Suppressor macrophage treated with lipopolysaccharide for 4 hours (primary cell): ENCODE results near the gene NBR1.
"Not testable (repeated sequence)": the region's sequence is repeated elsewhere in the genome, so short reads cannot be mapped to it uniquely, and the experiment has no call there.

Source experiments
- DNase-seq: peaks from one replicate; pipeline ENCODE4 v3.0.0-alpha.2; 2020

The NBR1 gene

DNA sequence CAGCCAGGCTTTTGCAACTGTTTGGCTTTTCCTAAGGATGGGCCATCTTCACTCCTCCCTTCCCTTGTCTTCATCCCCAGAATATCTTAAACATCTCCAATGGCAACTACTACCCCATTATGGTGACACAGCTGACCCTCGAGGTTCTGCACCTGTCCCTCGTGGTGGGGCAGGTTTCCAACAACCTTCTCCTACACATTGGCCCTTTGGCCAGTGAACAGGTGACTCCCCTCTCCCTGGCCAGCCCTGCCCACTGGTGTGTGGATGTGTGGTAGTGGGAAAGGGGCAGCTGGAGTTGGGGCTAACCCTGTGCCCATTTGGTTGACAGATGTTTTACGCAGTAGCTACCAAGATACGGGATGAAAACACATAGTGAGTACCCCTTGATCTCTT is 45.4 kb downstream of the NBR1 start:
- no peak for DNase-seq

DNA sequence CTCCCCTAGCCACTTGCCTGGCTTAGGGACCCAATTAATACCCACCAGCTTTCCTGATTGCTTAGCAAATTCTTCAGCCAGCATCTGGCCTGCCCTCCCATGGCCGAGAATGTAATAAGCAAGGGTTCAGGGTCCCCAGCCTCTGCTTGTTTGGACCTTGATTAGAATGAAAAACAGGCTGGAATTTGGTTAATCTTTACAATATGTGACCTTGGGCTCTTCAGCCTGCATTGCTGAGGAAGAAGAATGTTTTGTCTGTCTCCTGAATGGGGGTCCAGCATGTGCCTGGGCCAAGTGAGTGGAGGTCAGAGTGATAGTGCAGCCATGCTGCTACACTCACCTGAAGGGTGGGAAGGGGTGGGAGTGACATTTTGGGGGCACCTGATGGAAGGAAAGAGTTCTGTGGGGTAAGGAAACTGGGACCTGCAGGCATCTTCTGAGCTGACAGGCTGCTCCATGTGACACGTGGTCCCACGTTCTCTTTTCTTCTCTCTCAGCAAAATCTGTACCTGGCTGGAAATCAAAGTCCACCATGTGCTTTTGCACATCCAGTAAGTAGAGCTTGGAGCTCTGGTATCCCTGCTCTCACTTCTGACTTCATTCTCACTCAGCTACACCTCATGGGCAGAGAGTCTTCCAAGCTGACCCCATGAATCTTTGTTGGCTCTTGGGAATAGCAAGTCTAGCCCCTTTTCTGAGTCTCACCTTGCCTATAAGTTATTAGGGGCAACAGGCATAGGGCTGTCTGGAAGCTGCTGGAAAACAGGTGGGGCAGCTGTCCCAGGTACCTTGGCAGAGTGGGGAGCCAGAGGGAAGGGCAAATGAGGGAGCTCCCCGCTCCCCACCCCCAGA is 46.0 kb downstream of the NBR1 start:
- DNase-seq, result no peak

DNA sequence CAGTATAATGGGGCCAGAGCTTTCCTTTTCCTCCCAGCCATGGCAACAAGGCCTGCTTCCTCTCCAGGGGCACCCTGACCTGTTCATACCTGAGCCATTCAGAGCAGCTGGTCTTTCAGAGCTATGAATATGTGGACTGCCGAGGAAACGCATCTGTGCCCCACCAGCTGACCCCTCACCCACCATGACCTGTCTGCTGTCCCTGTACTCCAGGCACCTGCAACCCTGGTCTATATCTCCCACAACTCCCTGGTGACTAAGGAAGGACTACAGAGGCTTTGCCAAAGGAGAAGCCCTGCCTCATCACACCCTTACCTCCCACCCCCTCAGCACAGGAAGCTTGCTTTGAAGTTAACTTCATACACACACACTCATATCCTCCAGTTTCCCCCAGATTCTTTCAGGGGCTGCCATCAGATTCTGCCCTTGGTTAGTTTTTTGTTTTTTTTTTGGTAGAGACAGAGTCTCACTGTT is 46.6 kb downstream of the NBR1 start:
- DNase-seq, result no peak

DNA sequence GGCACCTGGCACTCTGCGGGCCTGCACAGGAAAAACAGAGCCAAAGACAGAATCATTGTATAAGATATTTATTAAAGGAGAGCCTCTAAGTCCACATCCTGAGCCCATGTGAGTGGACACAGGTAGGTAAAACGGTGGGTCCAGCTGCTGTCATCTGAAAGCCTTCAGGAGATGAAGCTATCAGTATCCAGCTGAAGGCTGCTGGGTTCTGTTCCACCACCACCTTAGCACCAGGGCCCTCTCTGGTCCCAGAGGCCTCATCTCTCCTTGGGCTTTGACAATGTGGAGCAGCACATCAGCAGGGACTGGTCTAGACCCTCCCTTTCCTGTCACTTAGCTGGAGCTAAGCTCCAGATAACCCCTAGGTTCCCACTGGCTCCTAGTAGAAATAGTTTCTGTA is 48.0 kb downstream of the NBR1 start:
- DNase-seq, result no peak

GRCh38 chr17:43219746-43220380 is 48.8 kb downstream of the NBR1 start:
- DNase-seq, result no peak

- no peak for DNase-seq
Observed at GRCh38 chr17:43220511-43221125, 49.6 kb downstream of the NBR1 start.

DNA sequence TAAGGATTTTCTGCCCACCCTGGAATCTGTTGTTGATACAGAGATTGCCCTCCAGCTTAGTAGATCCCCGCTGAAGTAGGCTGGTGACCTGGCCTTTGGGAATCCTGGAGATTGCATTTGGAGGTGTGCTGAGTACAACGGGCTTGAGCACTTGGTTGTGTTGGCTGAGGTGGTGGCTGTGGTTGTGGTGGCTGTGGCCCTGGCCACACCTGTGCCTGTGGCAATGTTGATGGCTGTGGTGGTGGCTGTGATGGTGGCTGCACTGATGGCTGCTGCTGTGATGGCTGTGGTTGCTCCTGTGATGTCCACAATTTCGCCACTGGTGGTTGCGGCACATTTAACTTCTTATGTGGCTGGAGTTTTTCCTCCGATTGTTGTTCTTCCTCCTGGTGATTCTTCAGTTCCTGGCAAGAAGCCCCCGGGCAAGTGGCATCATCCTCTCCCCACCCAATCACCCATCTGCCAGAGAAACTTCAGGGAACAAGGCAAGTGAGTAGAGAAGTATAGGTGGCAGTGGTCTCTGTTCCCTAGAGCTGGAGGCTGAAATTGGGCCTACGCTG is 53.2 kb downstream of the NBR1 start:
- no peak for DNase-seq

GRCh38 chr17:43226393-43226792 is 55.4 kb downstream of the NBR1 start:
- DNase-seq, result no peak

GRCh38 chr17:43228020-43228782 is 57.2 kb downstream of the NBR1 start, which contains the start of gene CCDC200:
Gene CCDC200, minus strand, starts transcription at chr17:43228623. Its CDS starts 69 bp downstream, at chr17:43228554.
- DNase-seq, result not testable (repeated sequence)

GRCh38 chr17:43231205-43232020 is 60.4 kb downstream of the NBR1 start:
- DNase-seq, result not testable (repeated sequence)

DNA sequence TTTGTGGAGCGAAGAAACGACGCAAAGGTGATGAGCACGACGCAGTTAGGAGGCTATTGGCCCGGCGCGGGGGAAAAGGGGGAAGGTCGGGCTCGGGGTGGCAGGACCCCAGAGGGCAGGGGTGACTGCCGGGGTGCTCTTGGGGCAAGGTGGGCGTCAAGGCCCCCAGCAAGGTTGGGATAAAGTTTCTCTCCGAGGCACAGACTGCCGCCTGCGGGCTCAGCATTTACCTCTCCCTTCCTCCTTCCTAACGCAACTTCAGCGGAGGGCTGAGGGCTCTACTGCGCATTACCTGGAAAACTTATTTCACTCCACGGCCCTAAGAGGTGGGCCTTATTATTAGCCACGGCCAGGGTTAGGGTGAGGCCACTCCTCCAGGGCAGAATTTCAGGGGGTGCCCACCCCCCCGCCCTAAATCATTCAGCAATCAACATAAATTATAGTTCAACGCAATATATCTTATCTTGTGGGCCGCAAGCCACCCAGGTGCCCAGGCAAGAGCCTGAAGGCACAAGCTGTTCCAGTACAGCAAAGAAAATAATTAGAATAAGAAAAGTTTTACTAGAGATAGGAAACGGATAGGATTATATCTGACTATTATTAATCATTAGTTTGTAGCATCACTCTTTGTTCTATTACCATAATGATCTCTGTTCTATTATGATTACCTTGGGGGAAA is 61.1 kb downstream of the NBR1 start:
- DNase-seq, result not testable (repeated sequence)

DNA sequence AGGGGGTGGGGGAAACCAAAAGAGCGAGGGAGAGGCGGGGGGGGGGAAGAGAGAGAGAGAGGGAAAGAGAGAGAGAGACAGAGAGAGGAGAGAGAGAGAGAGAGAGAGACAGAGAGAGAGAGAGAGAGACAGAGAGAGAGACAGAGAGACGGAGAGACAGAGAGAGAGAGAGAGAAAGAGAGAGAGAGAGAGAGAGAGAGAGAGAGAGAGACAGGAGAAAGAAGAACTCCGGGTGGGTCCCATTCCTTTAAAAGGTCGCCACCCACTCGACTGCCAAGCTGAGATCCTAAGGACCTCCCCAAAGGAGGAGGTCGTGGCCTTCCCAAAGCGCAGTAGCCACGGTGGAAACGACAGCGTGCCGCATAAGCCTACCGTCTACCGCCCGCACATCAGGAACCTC is 62.2 kb downstream of the NBR1 start:
- DNase-seq, result not testable (repeated sequence)

GRCh38 chr17:43233877-43234276 is 62.9 kb downstream of the NBR1 start, which contains the start of gene RNU2-1:
Gene RNU2-1, minus strand, starts transcription at chr17:43233977.
- not testable (repeated sequence) for DNase-seq

DNA sequence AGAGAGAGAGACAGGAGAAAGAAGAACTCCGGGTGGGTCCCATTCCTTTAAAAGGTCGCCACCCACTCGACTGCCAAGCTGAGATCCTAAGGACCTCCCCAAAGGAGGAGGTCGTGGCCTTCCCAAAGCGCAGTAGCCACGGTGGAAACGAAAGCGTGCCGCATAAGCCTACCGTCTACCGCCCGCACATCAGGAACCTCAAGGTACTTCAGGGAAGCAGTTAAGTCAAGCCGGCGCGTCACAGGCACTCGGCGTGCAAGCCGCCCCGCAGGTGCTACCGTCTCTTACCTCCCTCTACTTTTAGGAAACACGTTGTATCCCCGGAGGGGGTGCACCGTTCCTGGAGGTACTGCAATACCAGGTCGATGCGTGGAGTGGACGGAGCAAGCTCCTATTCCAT is 68.6 kb downstream of the NBR1 start:
- not testable (repeated sequence) for DNase-seq

GRCh38 chr17:43240596-43241352 is 69.8 kb downstream of the NBR1 start:
- DNase-seq, result not testable (repeated sequence)

DNA sequence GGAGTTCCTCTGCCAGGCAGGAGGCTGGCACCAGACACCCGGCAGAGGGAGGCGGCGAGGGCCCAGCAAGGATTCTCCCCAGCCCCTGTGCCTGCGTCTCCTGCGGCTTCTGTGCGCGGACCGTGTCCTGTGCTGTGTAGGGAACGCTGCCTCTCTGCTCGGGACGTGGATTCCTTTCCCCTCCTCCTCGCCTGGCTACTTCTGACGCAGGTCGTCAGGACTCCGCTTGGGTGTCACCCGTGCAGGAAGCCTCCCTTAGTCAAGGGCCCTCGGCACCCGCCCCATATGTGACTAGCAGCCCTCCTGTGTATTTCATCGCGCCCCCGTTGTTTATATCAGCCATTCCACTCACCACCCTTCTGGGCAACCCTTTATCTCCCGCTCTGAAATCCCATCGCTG is 75.4 kb downstream of the NBR1 start:
- DNase-seq, result not testable (repeated sequence)
